GM12878 (cell line): ENCODE results near the gene SDCCAG8. TPM values are rescaled to one million over a fixed set of nuclear protein-coding genes. Genes with fewer than 3 reads are reported as not detected.

Experiments
- ATAC-seq: fragments of 200-7000 bp; cut with Tn5 transposase; 3 replicates; pipeline ENCODE4 v1.9.1; 2020; ENCODE audit warnings: mild to moderate bottlenecking, moderate library complexity
- BruUV-seq: library from RNA; stranded (reverse); fragments of 400-500 nt; replicated peaks from 2 replicates; lab custom pipeline; 2021; lab: Mats Ljungman, UMichigan
- CTCF ChIA-PET: fragments of 300-600 bp; sonication (Branson Sonifier 250); formaldehyde crosslinking; extraction: SDS; loops from one replicate; lab custom pipeline; 2021; ENCODE audit warnings: inconsistent platforms; lab: Yijun Ruan, JAX
- POLR2A ChIA-PET: fragments of 350-600 bp; formaldehyde crosslinking; extraction: SDS; loops from one replicate; lab custom pipeline; 2021; ENCODE audit warnings: inconsistent platforms; lab: Charles Lee
- RAD21 ChIA-PET: fragments of 300-600 bp; sonication (Branson Sonifier 250); formaldehyde crosslinking; loops from one replicate; lab custom pipeline; 2023; ENCODE audit warnings: antibody characterized with exemption; ENCODE audit not compliant: unreplicated experiment; lab: Charles Lee
- SMC1A ChIA-PET: fragments of 300-600 bp; sonication (Branson Sonifier 250); formaldehyde crosslinking; loops from one replicate; lab custom pipeline; 2023; ENCODE audit not compliant: unreplicated experiment, uncharacterized antibody; lab: Charles Lee
- DNase-seq: peaks from one replicate; pipeline ENCODE4 v3.0.0-alpha.2; 2011; ENCODE audit warnings: low read depth, low spot score
- FAIRE-seq: peaks from 3 replicates; lab custom pipeline; 2011; peaks lifted over from hg19 to GRCh38; lab: Jason Lieb, UNC
- H2AFZ ChIP-seq: 2 replicates; pipeline ENCODE4 v1.6.0; 2011; ENCODE audit warnings: low read depth, low read length, control low read depth; ENCODE audit not compliant: control insufficient read depth
- H3K27ac ChIP-seq: 2 replicates; pipeline ENCODE4 v1.5.1; 2011; ENCODE audit warnings: control low read depth; ENCODE audit not compliant: control insufficient read depth, insufficient read depth
- H3K27me3 ChIP-seq, 2 experiments: replicated peaks in 1 of 2; 2 replicates each; pipeline versions ENCODE4 v1.6.0 to v1.6.1; 2011; ENCODE audit warnings: low read length in 1 of 2; ENCODE audit not compliant: control insufficient read depth in 2 of 2, insufficient read depth in 2 of 2
- H3K36me3 ChIP-seq, 2 experiments: 2 replicates each; pipeline ENCODE4 v1.5.1; 2011; ENCODE audit warnings: low read length in 1 of 2; ENCODE audit not compliant: control insufficient read depth in 2 of 2, insufficient read depth in 2 of 2
- H3K4me1 ChIP-seq: 2 replicates; pipeline ENCODE4 v1.6.1; 2011; ENCODE audit warnings: mild to moderate bottlenecking, low read length, moderate library complexity, mixed read lengths; ENCODE audit not compliant: control insufficient read depth, insufficient read depth
- H3K4me2 ChIP-seq: 2 replicates; pipeline ENCODE4 v1.6.0; 2011; ENCODE audit warnings: control low read depth; ENCODE audit not compliant: control insufficient read depth, insufficient read depth
- H3K4me3 ChIP-seq: fragments of 200-600 bp; sonication (generic); 2 replicates; pipeline ENCODE4 v1.5.1; 2016
- H3K79me2 ChIP-seq: 2 replicates; pipeline ENCODE4 v1.6.0; 2011; ENCODE audit warnings: low read length; ENCODE audit not compliant: control insufficient read depth, insufficient read depth
- H3K9ac ChIP-seq: 2 replicates; pipeline ENCODE4 v1.8.0; 2011; ENCODE audit warnings: low read length, control low read depth, mixed read lengths; ENCODE audit not compliant: control insufficient read depth, insufficient read depth
- H3K9me3 ChIP-seq: replicated peaks from 3 replicates; pipeline ENCODE4 v1.5.1; 2011; ENCODE audit warnings: mild to moderate bottlenecking, low read length; ENCODE audit not compliant: control insufficient read depth, insufficient read depth
- H4K20me1 ChIP-seq: 2 replicates; pipeline ENCODE4 v1.6.0; 2011; ENCODE audit not compliant: control insufficient read depth, insufficient read depth
- BCL11A ChIP-seq: IDR thresholded peaks from 2 replicates; pipeline ENCODE4 v1.6.1; 2011; ENCODE audit warnings: low read depth, low read length
- BCL3 ChIP-seq: IDR thresholded peaks from 2 replicates; pipeline ENCODE4 v1.6.1; 2011; ENCODE audit warnings: borderline replicate concordance, low read depth, mild to moderate bottlenecking, moderate library complexity, low read length; ENCODE audit not compliant: insufficient read depth, poor library complexity, severe bottlenecking
- BRCA1 ChIP-seq: IDR thresholded peaks from 2 replicates; pipeline ENCODE4 v1.6.1; 2011; ENCODE audit warnings: low read depth, low read length, improper control_type of control experiment
- CBX5 ChIP-seq: sonication (generic); IDR thresholded peaks from 2 replicates; pipeline ENCODE4 v1.6.1; 2016; ENCODE audit warnings: low read depth, moderate library complexity, mild to moderate bottlenecking, inconsistent platforms
- CHD2 ChIP-seq: IDR thresholded peaks from 2 replicates; pipeline ENCODE4 v1.6.1; 2011; ENCODE audit warnings: low read depth, low read length, improper control_type of control experiment, borderline replicate concordance
- DPF2 ChIP-seq: fragments of 450-650 bp; IDR thresholded peaks from 2 replicates; pipeline ENCODE4 v1.6.1; 2017; ENCODE audit warnings: mild to moderate bottlenecking
- E2F8 ChIP-seq: fragments of 450-650 bp; IDR thresholded peaks from 2 replicates; pipeline ENCODE4 v1.6.1; 2018; ENCODE audit warnings: mild to moderate bottlenecking, low read depth, moderate library complexity; ENCODE audit not compliant: partially characterized antibody
- NFXL1 ChIP-seq: fragments of 450-650 bp; IDR thresholded peaks from 2 replicates; pipeline ENCODE4 v1.6.1; 2017; ENCODE audit warnings: antibody characterized with exemption, mild to moderate bottlenecking, borderline replicate concordance
- POLR2A ChIP-seq: IDR thresholded peaks from 2 replicates; pipeline ENCODE4 v1.6.1; 2011; ENCODE audit warnings: low read depth, mild to moderate bottlenecking, low read length
- POLR2AphosphoS5 ChIP-seq: IDR thresholded peaks from 2 replicates; pipeline ENCODE4 v1.6.1; 2011; ENCODE audit warnings: mild to moderate bottlenecking, low read length, inconsistent platforms
- RAD51 ChIP-seq: fragments of 450-650 bp; IDR thresholded peaks from 2 replicates; pipeline ENCODE4 v1.6.1; 2016; ENCODE audit warnings: moderate library complexity, mild to moderate bottlenecking, inconsistent platforms
- RBBP5 ChIP-seq: fragments of 200-600 bp; sonication (generic); conservative IDR thresholded peaks from 2 replicates; pipeline ENCODE4 v1.6.1; 2016
- TCF12 ChIP-seq: IDR thresholded peaks from 2 replicates; pipeline ENCODE4 v1.6.1; 2011; ENCODE audit warnings: low read depth, mild to moderate bottlenecking, low read length
- WRNIP1 ChIP-seq: IDR thresholded peaks from 2 replicates; pipeline ENCODE4 v1.6.1; 2011; ENCODE audit warnings: low read depth, low read length, improper control_type of control experiment, borderline replicate concordance
- ZNF274 ChIP-seq: IDR thresholded peaks from one replicate; pipeline ENCODE4 v1.8.0; 2011; ENCODE audit not compliant: insufficient read length, insufficient read depth
- ZNF687 ChIP-seq: fragments of 450-650 bp; IDR thresholded peaks from 2 replicates; pipeline ENCODE4 v1.6.1; 2017; ENCODE audit warnings: mild to moderate bottlenecking, moderate library complexity
- WGBS: methylation state at CpG from one replicate; pipeline ENCODE4 v1.1.6; 2016; ENCODE audit warnings: low lambda C conversion rate; ENCODE audit not compliant: insufficient replicate concordance, insufficient coverage; ENCODE audit errors: missing lambda C conversion rate; 5-methylcytosine and 5-hydroxymethylcytosine counted together
- in situ Hi-C: fragments of 300-500 bp; cut with MboI; formaldehyde crosslinking; loops from 9 replicates; pipeline ENCODE4 v1.14.3; 2018; ENCODE audit warnings: mixed read lengths
- intact Hi-C: fragments of 100-400 bp; cut with micrococcal nuclease; formaldehyde crosslinking; loops from one replicate; pipeline ENCODE4 v1.14.2; 2022; ENCODE audit not compliant: unreplicated experiment
- polyA plus RNA-seq, 11 experiments: library from polyadenylated mRNA; depleted of rRNA in 4 of 11; unstranded in 6 of 11; stranded (reverse) in 5 of 11; fragments of >200 nt; fragmentation: Nextera tagmentation in 4 of 11; fragmentation: Illumina TruSeq in 1 of 11; extraction: Ambion mirVana in 4 of 11; extraction: Trizol in 1 of 11; gene quantifications; 1 replicate in 1 of 11; 2 replicates in 10 of 11; pipeline versions ENCODE4 v1.2.1 to v1.2.3, GENCODE V29; 2011 to 2016; ENCODE audit warnings: inconsistent platforms in 2 of 11, missing spikeins in 2 of 11, low read depth in 1 of 11
- total RNA-seq, 4 experiments: library from RNA; depleted of rRNA in 3 of 4; stranded (reverse); fragments of >200 nt in 3 of 4; fragmentation: Illumina TruSeq in 1 of 4; extraction: Trizol in 1 of 4; gene quantifications; 2 replicates each; pipeline versions ENCODE4 v1.2.1 to v1.2.3, GENCODE V29; 2013 to 2021

The SDCCAG8 gene
- total and polyA plus RNA-seq, 10 of the 15 experiments (the other 5 are each of a cell fraction or from before 2014, with no cell fraction given), result 15.0 to 25.6 (median 20.6) TPM

- H3K27ac ChIP-seq, result no peak overlapping the region
- intact Hi-C loops (no loop called here), in situ Hi-C loops (no loop called here)
- no peak overlapping the region for H3K4me2 ChIP-seq
- H3K9ac ChIP-seq, result no peak overlapping the region
- H4K20me1 ChIP-seq, result no peaks in the 10 kb centered on the region
- no peaks in the 10 kb centered on the region for H3K79me2 ChIP-seq
- no peak for DNase-seq
- no peaks in the 10 kb centered on the region for H3K9me3 ChIP-seq
- WGBS, result 98% methylated on average over 15 of the region's 15 CpGs
- FAIRE-seq, result no peak
- no peaks in the 10 kb centered on the region for H3K36me3 ChIP-seq
- CTCF ChIA-PET, result no interaction called here
- RAD21 ChIA-PET, result no interaction called here
- SMC1A ChIA-PET, result interaction anchor here (1.8 kb wide), 1 partner anchor 51 kb away, joined by 4 read pairs; no protein-coding TSS in a partner anchor
- no peak for ATAC-seq
- POLR2A ChIA-PET, result no interaction called here
- no TSS peak for BruUV-seq
- no peaks in the 10 kb centered on the region for H3K4me1 ChIP-seq
- no peaks in the 10 kb centered on the region for H3K27me3 ChIP-seq
- no peak overlapping the region for H3K4me3 ChIP-seq
- H2AFZ ChIP-seq, result no peak overlapping the region
- TF ChIP-seq ZNF687, result no peak
- TF ChIP-seq ZNF274, result no peak
- no peak for TF ChIP-seq RAD51
- no peak for TF ChIP-seq POLR2AphosphoS5
- TF ChIP-seq BCL3, result no peak
- TF ChIP-seq BCL11A, result no peak
- no peak for TF ChIP-seq E2F8
- no peak for TF ChIP-seq BRCA1
- TF ChIP-seq DPF2, result no peak
- no peak for TF ChIP-seq NFXL1
- TF ChIP-seq WRNIP1, result no peak
- no peak for TF ChIP-seq POLR2A
- no peak for TF ChIP-seq TCF12
- TF ChIP-seq CHD2, result no peak
- no peak for TF ChIP-seq CBX5
- TF ChIP-seq RBBP5, result no peak
These were observed 139.0 kb downstream of the SDCCAG8 start for GRCh38 chr1:243394601-243395464.
